ENCODE data around the gene AOX1. TPM values are rescaled to one million over a fixed set of nuclear protein-coding genes. Genes with fewer than 3 reads are reported as not detected.
"Not testable (repeated sequence)": the region's sequence is repeated elsewhere in the genome, so short reads cannot be mapped to it uniquely, and the experiment has no call there.

The AOX1 gene
- polyA plus RNA-seq, 3 donors: 1.7 to 2.4 (median 2.1) TPM

GRCh38 chr2:200620606-200621390 lies 35.0 kb downstream of the AOX1 start:
- DNase-seq (ENCODE audit: extremely low read depth in 1 of 11, low read depth in 9 of 11, low spot score in 4 of 11): no peak

DNA sequence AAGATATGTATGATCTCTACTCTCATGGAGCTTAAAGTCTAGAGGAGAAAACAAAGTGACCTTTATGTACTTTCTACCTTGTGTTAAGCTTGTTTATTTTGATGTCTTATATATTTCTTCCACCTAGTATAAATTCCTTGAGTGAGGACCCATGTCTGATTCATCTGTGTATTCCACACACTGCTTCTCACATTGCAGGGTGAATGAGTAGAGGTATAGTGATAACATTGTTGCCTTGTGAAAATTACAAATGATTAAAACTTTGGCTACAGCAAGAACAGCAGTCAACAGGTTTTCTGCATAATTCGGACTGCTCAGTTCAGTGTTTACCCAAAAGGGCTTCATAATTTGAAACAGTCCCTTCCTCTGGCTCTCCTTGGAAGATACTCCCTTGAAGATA lies 36.3 kb downstream of the AOX1 start:
- DNase-seq (ENCODE audit: extremely low read depth in 1 of 11, low read depth in 9 of 11, low spot score in 4 of 11): no peak

- no peak for DNase-seq (ENCODE audit: extremely low read depth in 1 of 11, low read depth in 9 of 11, low spot score in 4 of 11)
Observed at GRCh38 chr2:200624026-200624425, 38.2 kb downstream of the AOX1 start.

DNA sequence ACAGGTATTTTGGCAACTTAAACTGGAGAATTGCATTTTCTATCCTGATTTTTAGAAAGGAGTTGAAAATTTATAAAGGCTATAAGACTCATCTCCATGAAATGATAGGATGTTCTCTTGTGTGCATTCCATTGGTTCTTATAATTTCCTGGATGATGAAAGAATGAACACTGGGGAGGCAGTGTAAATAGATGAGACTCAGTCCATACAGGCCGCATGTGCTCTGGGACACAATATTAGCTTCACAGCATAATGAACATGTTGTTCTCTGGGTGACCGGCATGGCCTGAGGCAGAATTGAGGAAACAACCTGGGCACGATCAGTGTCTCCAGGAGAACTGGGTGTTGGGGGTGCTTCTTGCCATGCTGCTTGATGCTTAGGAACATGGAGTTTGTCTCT lies 38.8 kb downstream of the AOX1 start:
- no peak for DNase-seq (ENCODE audit: extremely low read depth in 1 of 11, low read depth in 9 of 11, low spot score in 4 of 11)

DNA sequence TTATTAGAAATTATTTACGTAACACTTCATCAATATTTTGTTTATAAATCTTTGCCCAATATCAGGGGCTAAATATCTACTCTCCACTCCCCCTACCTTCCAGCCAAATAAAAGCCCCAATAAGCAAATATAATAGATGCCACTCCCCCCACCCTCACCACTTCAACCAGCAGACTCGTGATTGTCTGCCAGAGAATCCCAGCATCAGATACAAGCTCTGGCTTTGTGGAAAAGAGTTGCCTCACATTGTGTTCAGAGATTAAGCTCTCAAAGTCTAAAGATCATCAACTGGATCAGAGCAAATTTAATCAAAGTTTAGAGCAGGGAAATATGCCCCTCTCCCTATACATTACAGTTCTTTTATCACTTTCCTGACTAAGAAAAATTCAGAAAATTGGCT lies 39.5 kb downstream of the AOX1 start:
- DNase-seq (ENCODE audit: extremely low read depth in 1 of 11, low read depth in 9 of 11, low spot score in 4 of 11): no peak

DNA sequence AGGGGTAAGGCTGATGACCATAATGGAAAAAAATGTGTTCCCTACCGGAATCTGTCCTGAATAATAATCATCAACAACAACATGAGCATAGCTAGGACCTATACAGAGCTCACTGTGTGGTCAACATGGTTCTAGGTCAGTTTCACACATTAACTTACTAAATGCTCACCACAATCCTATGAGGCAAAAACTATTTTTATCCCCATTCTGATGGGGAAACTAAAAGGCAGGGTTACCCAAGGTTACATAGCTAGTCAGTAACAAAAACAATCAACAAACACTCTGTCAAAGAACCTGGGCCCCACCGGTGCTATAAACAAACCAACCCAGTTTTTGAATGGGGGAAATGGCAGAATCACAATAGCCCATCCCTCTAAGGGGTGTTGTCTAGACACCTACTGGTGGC lies 40.1 kb downstream of the AOX1 start:
- DNase-seq (ENCODE audit: extremely low read depth in 1 of 11, low read depth in 9 of 11, low spot score in 4 of 11): no peak

GRCh38 chr2:200627110-200627770 lies 41.4 kb downstream of the AOX1 start:
- DNase-seq (ENCODE audit: extremely low read depth in 1 of 11, low read depth in 9 of 11, low spot score in 4 of 11): no peak

DNA sequence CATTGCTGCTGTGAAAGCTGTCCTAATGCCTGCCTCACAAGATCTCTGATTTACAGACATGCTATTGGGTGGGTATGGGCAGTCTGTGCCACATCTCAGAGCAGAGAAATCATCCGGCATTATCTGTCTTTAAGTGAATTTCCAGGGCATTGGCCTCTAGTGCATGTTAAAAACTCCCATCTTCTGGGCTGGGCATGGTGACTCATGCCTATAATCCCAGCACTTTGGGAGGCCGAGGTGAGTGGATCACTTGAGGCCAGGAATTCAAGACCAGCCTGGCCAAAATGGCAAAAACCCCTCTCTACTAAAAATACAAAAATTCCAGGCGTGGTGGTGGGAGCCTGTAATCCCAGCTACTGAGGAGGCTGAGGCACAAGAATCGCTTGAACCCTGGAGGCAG lies 42.6 kb downstream of the AOX1 start:
- not testable (repeated sequence) for DNase-seq (ENCODE audit: extremely low read depth in 1 of 11, low read depth in 9 of 11, low spot score in 4 of 11)

GRCh38 chr2:200631287-200631686 lies 45.5 kb downstream of the AOX1 start:
- DNase-seq (ENCODE audit: extremely low read depth in 1 of 11, low read depth in 9 of 11, low spot score in 4 of 11): no peak

GRCh38 chr2:200634231-200634964 lies 48.6 kb downstream of the AOX1 start:
- DNase-seq (ENCODE audit: extremely low read depth in 1 of 11, low read depth in 9 of 11, low spot score in 4 of 11): no peak

GRCh38 chr2:200635251-200635650 lies 49.4 kb downstream of the AOX1 start:
- DNase-seq (ENCODE audit: extremely low read depth in 1 of 11, low read depth in 9 of 11, low spot score in 4 of 11): no peak

DNA sequence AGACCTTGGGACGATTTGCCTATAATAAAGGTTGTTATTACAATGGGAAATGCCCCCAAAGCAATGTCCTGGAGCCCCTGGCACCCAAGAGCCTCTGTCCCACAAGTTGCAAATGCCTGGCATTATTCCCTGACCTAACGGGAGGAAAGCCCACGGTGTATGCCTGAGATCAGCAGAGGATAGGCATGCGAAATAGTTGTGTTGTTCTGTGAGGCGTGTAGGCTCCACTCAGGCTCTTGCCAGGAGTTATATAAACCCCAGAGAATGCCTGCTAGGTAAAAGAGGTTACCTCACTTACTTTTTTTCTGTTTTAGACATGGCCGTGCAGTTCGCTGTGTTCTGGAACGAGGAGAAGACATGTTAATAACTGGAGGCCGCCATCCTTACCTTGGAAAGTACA lies 52.1 kb downstream of the AOX1 start:
- no peak for DNase-seq (ENCODE audit: extremely low read depth in 1 of 11, low read depth in 9 of 11, low spot score in 4 of 11)

DNA sequence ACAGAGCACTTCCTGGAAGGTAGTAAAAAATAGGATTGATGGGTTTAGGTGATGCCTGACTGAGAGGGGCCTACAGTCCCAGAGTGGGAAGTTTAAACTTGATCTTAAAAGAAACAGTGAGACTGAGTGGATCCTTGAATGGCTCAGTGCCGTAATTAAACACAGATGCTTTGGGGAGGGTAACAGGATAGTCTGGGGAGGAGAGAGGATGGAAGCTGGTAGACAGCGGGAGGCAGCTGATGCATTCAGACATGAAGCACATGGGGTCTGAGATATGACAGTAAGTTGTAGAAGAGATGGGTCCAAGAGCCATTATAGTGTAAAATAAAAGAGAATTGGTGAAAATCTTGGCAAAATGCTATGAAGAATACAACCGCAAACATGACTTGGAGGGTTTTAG lies 54.4 kb downstream of the AOX1 start:
- DNase-seq (ENCODE audit: extremely low read depth in 1 of 11, low read depth in 9 of 11, low spot score in 4 of 11): no peak

DNA sequence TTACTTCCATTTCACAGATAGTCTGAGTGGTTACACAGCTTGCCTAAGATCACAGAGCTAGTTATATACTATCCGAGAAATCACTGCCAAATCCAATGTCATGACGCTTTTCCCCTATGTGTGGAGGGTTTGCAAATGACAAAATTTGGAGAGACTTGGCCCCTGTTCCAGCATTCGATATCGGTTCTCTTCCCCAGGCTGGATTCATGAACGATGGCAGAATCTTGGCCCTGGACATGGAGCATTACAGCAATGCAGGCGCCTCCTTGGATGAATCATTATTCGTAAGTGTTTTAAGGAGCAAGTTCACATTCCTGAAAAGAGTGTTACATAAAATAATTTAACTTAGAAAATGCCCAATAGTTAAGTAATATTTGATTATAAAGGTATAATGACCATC lies 55.1 kb downstream of the AOX1 start:
- no peak for DNase-seq (ENCODE audit: extremely low read depth in 1 of 11, low read depth in 9 of 11, low spot score in 4 of 11)

- not testable (repeated sequence) for DNase-seq (ENCODE audit: extremely low read depth in 1 of 11, low read depth in 9 of 11, low spot score in 4 of 11)
Observed at GRCh38 chr2:200648518-200649281, 62.9 kb downstream of the AOX1 start.

DNA sequence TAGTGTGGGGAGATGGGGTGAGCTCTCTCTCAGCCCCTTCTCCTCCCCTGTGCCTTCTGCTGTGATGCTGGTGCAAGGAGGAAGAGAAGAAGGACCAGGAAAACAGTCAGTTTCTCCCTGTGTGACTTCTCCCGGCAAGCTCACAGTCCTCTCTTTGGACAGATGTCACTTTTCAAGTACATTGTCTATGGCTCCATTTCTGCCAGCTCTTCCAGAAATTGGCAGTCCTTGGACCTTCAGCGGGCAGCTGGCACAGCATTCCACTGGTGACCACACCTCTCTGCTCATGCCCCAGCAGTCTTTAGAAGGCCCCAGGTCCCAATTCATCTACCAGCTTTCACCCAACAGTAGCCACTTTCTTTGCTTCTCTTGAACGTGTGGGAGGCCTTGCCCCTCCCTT lies 63.9 kb downstream of the AOX1 start:
- DNase-seq (ENCODE audit: extremely low read depth in 1 of 11, low read depth in 9 of 11, low spot score in 4 of 11): no peak

DNA sequence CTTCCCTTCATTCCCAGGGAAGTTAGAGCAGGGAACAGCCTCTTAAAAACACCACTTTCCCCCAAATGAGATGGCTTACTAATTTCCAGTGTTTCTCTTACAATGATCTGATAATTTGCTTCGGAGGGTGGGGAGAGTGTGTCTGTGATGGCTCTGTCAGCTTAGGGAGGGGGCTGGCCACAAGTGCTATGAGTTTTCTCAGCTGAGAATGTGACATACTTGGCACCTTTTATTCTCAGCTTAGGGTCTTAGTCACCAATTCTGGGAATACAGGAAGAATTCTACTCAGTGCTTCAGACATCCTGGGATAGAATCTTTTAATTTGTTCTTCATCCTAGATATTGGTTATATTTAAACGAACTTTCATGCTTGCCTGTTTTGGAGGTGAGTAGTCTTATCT lies 64.4 kb downstream of the AOX1 start:
- DNase-seq (ENCODE audit: extremely low read depth in 1 of 11, low read depth in 9 of 11, low spot score in 4 of 11): no peak

DNA sequence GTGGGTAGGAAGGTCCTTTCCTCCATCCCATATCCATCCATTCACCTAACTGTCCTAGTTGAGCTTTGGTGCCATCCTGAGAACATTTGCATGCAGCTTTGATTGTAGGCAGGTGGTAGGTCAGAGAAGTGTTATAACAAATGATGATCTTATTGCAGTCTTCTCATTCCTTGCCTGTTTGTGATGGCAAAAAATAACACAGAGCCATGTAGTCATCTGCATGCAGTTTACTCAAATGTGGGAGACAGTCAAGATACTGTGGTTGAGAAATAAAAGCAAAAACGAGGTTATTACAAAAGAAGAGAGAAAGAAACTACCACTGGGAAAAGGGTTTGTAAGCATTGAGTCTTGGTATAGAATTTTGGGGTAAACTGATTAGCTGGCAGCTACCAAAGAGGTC lies 66.3 kb downstream of the AOX1 start:
- DNase-seq (ENCODE audit: extremely low read depth in 1 of 11, low read depth in 9 of 11, low spot score in 4 of 11): no peak

GRCh38 chr2:200653021-200653420 lies 67.2 kb downstream of the AOX1 start:
- no peak for DNase-seq (ENCODE audit: extremely low read depth in 1 of 11, low read depth in 9 of 11, low spot score in 4 of 11)
